Parathyroid adenoma (tissue), 2 donors: ENCODE measurements around the gene PGBD5.

Experiments
- H2AFZ ChIP-seq: fragments of 300-600 bp; sonication (generic); one replicate; pipeline ENCODE4 v1.7.0; 2017; ENCODE audit warnings: antibody characterized with exemption, mild to moderate bottlenecking
- H3K27ac ChIP-seq: fragments of 300-600 bp; sonication (generic); one replicate; pipeline ENCODE4 v1.7.0; 2017
- H3K27me3 ChIP-seq: fragments of 300-600 bp; sonication (generic); one replicate; pipeline ENCODE4 v1.7.0; 2017; ENCODE audit warnings: low read length; ENCODE audit not compliant: control insufficient read depth, insufficient read depth
- H3K36me3 ChIP-seq: fragments of 300-600 bp; sonication (generic); one replicate; pipeline ENCODE4 v1.7.0; 2017; ENCODE audit warnings: low read length; ENCODE audit not compliant: control insufficient read depth, insufficient read depth
- H3K4me1 ChIP-seq: fragments of 300-600 bp; sonication (generic); one replicate; pipeline ENCODE4 v1.7.0; 2017; ENCODE audit warnings: control low read depth
- H3K4me2 ChIP-seq: fragments of 300-600 bp; sonication (generic); one replicate; pipeline ENCODE4 v1.7.0; 2017; ENCODE audit warnings: low read length
- H3K4me3 ChIP-seq: fragments of 300-600 bp; sonication (generic); one replicate; pipeline ENCODE4 v1.7.0; 2017; ENCODE audit warnings: low read depth, low read length
- H3K79me2 ChIP-seq: fragments of 300-600 bp; sonication (generic); one replicate; pipeline ENCODE4 v1.7.0; 2017; ENCODE audit warnings: control low read depth
- H3K9ac ChIP-seq: fragments of 300-600 bp; sonication (generic); one replicate; pipeline ENCODE4 v1.7.0; 2017; ENCODE audit warnings: mild to moderate bottlenecking
- H3K9me3 ChIP-seq: fragments of 300-600 bp; sonication (generic); one replicate; pipeline ENCODE4 v1.7.0; 2017; ENCODE audit warnings: low read length; ENCODE audit not compliant: control insufficient read depth
- TF ChIP-seq, protein P1 (sequence below): fragments of 300-600 bp; sonication (generic); IDR thresholded peaks from one replicate; pipeline ENCODE4 v1.7.0; 2017; ENCODE audit warnings: antibody characterized with exemption, mild to moderate bottlenecking
- donor health status: primary hyperparathyroidism.

The PGBD5 gene

DNA sequence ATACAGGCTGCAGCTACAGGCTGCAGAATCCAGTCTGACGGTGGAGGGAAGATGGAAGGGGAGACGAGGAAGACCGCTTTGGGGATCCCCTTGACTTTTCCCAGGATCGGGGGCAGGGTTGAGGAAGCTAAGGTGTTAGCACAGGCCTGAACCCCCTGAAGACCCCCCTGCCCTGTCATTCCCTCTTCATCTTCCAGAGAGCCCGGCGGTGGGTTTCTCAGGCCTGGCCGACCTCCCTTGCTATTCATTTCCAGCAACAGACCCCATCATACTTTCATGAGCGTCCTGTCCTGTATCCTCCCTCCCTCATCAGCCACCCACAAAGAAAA lies 112.0 kb downstream of the PGBD5 start:
- no peak overlapping the region for H3K4me3 ChIP-seq

DNA sequence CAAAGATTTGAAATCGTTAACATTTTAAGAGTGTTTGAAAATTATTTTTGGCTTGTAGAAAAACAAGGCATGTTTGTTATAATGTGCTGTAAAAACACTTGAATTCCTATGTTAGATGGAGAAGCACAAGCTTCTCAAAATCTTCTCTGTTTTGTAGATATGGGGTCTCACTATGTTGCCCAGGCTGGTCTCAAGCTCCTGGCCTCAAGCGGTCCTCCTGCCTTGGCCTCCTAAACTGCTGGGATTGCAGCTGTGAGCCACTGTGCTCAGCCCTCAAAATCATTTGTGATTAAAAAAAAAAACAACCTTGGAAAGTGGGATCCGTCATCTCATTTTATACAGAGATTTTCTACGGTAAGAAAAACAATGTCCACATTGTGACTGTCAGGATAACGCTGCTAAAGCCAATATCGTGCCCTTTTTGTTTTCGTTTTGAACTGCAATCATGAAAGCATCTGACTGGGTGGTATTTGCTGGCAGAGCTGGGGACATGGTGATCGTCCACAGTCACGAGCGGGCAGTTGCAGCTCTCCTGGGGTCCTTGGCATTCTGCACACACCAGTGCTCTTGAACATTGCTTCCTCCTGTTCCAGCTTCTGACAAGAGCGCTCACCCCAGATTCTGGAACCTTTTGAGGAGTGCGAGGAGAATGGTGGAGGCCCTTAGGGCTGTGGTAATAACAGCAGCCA lies 112.5 kb downstream of the PGBD5 start:
- no peaks in the 10 kb centered on the region for H3K9me3 ChIP-seq
- no peak overlapping the region for H2AFZ ChIP-seq
- H3K27me3 ChIP-seq, result no peaks in the 10 kb centered on the region
- H3K4me2 ChIP-seq, result no peak overlapping the region
- no peaks in the 10 kb centered on the region for H3K79me2 ChIP-seq
- H3K9ac ChIP-seq, result no peak overlapping the region
- H3K4me3 ChIP-seq, result no peak overlapping the region
- no peaks in the 10 kb centered on the region for H3K36me3 ChIP-seq
- peaks cover 5% of the 10 kb centered on the region for H3K4me1 ChIP-seq
- TF ChIP-seq, protein P1, sequence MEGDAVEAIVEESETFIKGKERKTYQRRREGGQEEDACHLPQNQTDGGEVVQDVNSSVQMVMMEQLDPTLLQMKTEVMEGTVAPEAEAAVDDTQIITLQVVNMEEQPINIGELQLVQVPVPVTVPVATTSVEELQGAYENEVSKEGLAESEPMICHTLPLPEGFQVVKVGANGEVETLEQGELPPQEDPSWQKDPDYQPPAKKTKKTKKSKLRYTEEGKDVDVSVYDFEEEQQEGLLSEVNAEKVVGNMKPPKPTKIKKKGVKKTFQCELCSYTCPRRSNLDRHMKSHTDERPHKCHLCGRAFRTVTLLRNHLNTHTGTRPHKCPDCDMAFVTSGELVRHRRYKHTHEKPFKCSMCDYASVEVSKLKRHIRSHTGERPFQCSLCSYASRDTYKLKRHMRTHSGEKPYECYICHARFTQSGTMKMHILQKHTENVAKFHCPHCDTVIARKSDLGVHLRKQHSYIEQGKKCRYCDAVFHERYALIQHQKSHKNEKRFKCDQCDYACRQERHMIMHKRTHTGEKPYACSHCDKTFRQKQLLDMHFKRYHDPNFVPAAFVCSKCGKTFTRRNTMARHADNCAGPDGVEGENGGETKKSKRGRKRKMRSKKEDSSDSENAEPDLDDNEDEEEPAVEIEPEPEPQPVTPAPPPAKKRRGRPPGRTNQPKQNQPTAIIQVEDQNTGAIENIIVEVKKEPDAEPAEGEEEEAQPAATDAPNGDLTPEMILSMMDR, result no peak
- no peak overlapping the region for H3K27ac ChIP-seq

More for the DNA sequence above, 112.0 kb downstream of the PGBD5 start:
- no peak overlapping the region for H3K27ac ChIP-seq
- H3K27me3 ChIP-seq, result no peaks in the 10 kb centered on the region
- no peak overlapping the region for H3K4me2 ChIP-seq
- H3K36me3 ChIP-seq, result no peaks in the 10 kb centered on the region
- H3K79me2 ChIP-seq, result no peaks in the 10 kb centered on the region
- H2AFZ ChIP-seq, result no peak overlapping the region
- H3K4me1 ChIP-seq, result peaks cover 8% of the 10 kb centered on the region
- H3K9me3 ChIP-seq, result no peaks in the 10 kb centered on the region
- TF ChIP-seq, protein P1, result no peak
- H3K9ac ChIP-seq, result no peak overlapping the region

DNA sequence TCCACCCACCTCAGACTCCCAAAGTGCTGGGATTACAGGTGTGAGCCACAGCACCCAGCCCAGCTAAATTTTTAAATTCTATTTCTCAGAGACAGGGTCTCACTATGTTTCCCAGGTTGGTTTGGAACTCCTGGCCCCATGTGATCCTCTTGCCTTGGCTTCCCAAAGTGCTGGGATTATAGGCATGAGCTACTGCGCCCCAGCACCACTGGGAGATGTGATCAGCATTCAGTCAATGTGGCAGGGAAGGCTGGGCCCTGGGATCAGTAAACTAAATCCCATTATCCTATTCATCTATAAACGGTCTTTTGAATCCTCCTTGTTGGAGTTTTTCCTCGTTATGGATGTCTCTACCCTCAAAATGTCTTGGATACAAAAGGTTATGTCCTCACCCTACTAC lies 113.5 kb downstream of the PGBD5 start:
- H3K9me3 ChIP-seq, result no peaks in the 10 kb centered on the region
- H3K9ac ChIP-seq, result no peak overlapping the region
- no peak overlapping the region for H3K4me2 ChIP-seq
- TF ChIP-seq, protein P1, result no peak
- no peak overlapping the region for H2AFZ ChIP-seq
- H3K36me3 ChIP-seq, result no peaks in the 10 kb centered on the region
- peaks cover under 1% of the 10 kb centered on the region for H3K4me1 ChIP-seq
- no peak overlapping the region for H3K27ac ChIP-seq
- no peaks in the 10 kb centered on the region for H3K79me2 ChIP-seq
- no peaks in the 10 kb centered on the region for H3K27me3 ChIP-seq
- no peak overlapping the region for H3K4me3 ChIP-seq

DNA sequence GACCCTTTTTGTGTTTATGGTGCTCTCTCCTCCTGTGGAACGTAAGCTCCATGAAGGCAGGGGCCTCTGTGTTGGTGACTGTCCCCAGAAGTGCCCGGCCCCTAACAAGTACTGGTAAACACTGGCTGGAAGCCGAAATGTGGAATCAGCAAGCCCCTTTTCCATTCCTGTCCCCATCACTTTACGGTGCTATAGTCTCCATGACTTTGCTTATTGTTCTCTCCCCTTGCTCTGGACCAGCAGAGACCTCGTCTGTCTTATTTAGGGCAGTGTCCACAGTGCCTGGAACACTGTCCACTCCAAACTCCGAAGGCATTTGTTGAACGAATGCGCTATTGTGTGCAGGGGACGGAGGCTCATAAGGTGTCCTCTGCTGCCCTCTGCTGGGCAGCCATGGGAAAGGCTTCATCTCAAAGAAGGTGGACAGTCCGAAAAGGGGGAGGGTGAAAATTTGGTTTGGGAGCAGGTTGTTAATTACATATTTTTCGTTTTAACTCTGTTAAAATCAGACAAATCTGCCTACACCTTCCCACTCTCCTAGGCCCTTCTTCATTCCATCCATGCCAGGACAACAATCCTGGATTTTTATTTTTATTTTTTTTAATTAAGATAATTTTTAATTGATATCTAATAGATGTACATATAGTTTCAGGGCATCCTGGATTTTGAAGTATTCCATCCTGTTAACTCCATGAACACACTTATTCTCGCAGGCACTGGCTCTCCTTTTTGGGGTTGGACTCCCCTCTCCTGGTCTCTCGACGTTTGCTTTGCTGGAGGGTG lies 115.6 kb downstream of the PGBD5 start:
- Histone ChIP-seq H3K27me3 (no peaks in the 10 kb centered on the region), H3K4me2 (no peak overlapping the region), H3K9me3 (no peaks in the 10 kb centered on the region), H3K9ac (no peak overlapping the region), H2AFZ (no peak overlapping the region), H3K27ac (no peak overlapping the region), H3K79me2 (no peaks in the 10 kb centered on the region), H3K4me3 (no peak overlapping the region), H3K36me3 (no peaks in the 10 kb centered on the region), H3K4me1 (no peaks in the 10 kb centered on the region)
- TF ChIP-seq, protein P1, result peak; percentile 81
